Activated CD4-positive, alpha-beta T cell treated with anti-CD3 and anti-CD28 coated beads, Interleukin-2, amount 50 U/mL, for 16 hours (primary cell): Measurements from ENCODE around the gene CCDC13.

Experiments used
- DNase-seq: peaks from one replicate; pipeline ENCODE4 v3.0.0-alpha.2; 2020

Gene CCDC13

DNA sequence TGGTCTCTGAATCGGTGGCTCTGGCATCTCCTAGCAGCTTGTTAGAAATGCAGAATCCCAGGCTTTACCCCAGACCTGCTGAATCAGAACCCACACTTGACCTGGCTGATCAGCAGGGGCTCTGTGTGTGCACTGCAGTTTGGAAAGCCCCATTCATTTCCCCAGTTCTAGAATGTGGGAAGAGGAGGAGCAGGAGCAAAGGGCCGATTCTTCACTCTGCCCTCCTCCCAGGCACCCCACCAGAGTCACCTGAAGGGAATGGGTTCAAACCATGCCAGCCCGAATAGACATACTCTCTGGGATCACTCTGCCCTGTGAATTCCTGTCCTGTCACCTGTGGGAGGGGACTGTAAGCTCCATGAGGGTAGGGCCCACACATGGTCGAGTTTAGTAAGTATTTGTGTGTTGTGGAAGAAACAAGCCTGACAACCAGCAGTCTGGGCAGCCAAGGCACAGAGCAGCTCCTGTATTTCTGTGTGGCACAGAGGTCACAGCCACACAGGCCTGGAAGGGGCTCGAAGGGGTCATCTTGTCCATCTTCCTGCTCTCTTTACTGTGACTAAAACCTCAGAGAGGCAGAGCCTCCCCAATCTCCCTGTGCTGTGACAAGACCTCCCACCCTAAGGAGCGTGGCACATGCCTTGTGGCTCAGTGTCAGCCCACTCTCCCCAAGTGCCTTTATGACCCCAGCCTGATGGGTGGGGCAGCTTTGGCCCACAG lies 41.4 kb downstream of the CCDC13 start:
- no peak for DNase-seq

DNA sequence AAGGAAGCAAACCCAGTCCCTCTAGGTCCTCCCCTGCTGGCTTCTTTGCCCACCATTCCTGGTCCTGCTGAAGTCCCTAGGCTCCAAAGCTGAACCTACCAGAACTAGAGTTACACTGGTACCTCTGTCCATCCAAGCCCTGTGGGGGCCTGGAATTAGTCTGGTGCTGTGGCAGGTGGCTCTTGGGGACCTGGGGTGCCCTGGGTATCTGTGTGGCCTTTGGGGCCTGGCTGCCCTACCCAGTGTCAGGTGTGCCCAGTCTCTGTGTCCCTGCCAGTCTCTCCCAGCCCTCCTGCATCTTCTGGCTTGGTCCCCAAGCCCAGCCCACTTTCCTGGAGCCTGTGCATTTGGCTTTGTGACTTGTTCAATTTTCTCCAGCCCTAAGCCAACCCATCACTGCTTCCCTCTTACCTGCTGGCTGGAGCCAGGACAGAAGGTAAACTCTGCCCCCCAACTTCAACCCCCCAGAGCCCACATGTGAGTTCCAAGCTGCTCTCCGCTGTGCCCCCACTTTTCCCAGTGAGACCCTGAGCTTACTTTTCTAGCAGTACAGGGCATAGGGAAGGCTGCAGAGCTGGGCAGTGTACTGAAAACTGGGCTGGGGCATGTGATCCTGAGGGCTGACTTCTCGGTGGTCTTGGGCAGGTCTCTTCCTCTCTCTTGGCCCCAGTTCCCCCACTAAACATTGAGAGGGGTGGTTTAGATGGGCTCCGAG lies 42.2 kb downstream of the CCDC13 start:
- DNase-seq, result no peak

DNA sequence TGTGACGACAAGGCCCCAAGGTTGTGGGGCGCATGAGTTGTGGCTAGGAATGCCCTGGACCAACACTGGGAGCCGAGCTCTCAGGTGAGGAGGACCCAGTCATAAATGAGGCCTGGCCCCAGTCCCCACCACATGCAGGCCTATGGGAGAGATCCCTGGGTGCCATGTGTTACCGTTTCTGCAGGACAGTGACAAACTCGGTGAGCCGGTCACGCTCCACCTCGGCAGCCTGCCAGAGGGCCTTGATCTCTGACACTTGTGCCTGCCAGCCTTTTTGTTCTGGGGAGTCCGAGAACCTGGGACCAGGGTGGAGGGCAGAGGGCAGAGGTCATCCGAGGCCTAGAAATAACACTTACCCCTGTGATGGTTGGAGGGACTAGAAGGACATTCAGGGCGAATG lies 42.8 kb downstream of the CCDC13 start:
- DNase-seq, result no peak

DNA sequence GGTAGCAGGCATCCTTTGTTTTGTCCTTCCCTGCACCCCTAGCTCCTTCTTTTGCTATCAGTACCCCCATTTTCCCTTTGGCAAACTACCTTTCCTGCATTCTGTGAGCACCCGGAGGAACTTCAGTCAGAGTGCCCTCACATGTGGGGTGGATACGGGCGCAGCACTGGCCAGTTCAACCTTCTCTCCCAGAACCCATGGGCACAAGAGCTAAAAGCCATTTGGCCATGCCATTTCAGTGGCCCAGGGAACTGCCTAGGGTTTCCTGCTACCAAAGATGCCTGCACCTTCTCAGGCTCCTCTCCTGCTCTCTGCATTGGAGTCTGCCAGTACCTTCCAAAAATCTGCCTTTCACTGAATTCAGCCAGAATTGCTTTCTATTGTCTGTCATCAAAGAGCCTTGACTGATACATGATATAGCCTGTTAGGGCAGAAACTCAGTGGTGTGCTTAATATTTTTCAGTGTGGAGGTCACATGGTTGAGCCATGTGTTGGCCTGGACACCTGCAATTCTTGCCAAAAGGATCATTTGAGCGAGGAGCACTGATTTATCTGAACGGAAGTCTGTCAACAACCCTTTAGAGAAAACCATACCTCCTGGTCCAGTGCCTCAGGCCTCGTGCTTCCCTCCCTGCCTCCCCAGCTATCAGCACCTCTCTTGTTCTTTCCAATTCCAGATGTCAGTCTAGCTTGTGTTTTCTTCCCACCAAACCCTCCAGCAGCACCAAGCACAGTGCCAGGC lies 43.5 kb downstream of the CCDC13 start:
- no peak for DNase-seq

DNA sequence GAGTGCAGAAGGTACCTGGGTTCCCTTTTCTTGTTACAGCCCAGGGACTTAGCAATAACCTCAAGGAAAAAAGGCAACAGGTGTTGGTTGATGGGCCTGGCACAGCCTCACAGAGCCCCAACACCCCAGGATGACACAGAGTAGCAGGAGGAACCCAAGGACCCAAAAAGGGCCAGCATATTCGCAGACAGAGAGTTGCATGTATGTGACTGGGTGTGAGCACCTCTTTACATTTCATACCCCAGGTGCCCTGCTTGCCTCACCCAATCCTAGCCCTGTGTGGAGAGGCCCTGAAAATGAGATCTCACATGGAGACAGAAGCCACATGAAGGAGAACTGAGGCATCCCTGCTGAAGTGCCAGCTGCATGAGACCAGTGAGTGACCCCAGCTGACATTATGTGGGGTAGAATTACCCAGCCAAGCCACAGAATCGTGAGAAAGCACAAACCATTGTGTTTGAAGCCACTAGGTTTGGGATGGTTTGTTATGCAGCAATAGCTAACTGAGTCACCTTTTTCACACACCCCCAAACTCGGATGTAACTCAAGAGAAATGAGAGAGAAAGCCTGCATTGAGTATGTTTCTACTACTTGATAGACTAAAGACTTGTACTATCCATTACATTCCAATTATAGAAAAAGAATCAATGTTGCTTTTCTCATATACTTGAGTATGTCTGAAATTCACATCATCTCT lies 44.2 kb downstream of the CCDC13 start:
- no peak for DNase-seq

DNA sequence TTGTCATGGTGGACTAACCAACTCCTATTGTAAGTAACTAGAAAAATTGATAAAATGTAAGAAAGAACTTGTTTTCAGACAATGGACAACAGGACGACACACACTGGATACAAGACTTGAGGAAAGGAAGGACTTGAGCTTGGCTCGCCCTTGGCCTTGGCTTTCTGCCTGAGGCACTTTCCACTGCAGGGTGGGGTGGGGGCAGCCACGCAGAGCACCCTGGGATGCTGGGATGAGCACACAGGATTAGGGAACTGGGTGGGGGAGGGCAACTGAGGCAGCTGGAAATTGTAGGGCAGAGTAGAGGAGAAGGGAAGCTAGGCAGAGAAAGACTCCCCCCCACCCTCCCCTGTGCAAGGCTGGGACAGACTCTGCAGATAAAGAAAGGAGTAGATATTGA lies 45.0 kb downstream of the CCDC13 start:
- no peak for DNase-seq

DNA sequence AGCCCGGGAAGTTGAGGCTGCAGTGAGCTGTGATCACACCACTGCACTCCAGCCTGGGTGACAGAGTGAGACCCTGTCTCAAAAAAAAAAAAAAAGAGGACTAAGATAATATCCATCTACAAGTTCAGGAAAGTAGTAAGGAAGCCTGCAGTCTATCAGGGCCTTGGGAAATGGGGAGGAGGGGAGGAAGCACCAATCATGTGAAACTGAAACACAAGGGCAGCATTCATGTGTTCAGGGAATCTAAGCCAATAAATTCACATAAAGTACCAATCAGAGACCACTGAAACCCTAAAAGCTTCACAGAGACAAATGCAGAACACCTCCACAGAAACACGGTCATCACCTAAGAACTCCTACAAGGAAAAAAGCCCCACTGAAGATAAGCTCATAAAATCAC lies 47.6 kb downstream of the CCDC13 start:
- no peak for DNase-seq

DNA sequence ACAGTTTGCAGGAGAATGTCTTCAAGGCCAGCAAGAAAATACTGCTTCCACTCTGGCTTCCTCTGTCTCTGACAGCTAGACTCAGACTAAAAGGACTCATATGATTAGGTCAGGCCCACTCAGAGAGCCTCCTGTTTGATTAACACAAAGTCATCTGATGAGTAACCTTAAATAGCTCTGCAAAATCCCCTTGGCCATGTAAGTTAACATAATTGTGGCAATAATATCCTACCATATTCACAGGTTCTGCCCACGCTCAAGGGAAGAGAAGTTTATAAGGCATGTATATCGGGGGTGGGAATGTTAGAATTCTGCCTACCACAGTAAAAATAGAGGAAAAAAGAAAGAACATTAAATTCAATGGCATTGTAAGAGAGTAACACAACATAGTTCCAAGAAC lies 49.8 kb downstream of the CCDC13 start:
- no peak for DNase-seq
